Measurements from ENCODE around the gene CSGALNACT2. TPM values are rescaled to one million over a fixed set of nuclear protein-coding genes. Genes with fewer than 3 reads are reported as not detected.

CSGALNACT2 gene
- total and polyA plus RNA-seq, 2 donors, result 25.0 to 39.8 TPM

- no peak overlapping the region for H3K27ac ChIP-seq (ENCODE audit: low read depth)
- 94% methylated on average over 20 of the region's 20 CpGs for WGBS
- DNase-seq (ENCODE audit: extremely low spot score), result no peak
- H3K4me3 ChIP-seq (ENCODE audit: low read depth, low read length), result no peak overlapping the region
- H3K4me1 ChIP-seq (ENCODE audit: insufficient read depth), result no peaks in the 10 kb centered on the region
- no peaks in the 10 kb centered on the region for H3K36me3 ChIP-seq (ENCODE audit: insufficient read depth)
Measured at GRCh38 chr10:43205681-43206390, 67.6 kb downstream of the CSGALNACT2 start.

GRCh38 chr10:43206391-43207235, 68.4 kb downstream of the CSGALNACT2 start:
- Histone ChIP-seq H3K27ac (ENCODE audit: low read depth) (no peak overlapping the region), H3K4me3 (ENCODE audit: low read depth, low read length) (no peak overlapping the region), H3K4me1 (ENCODE audit: insufficient read depth) (no peaks in the 10 kb centered on the region), H3K36me3 (ENCODE audit: insufficient read depth) (no peaks in the 10 kb centered on the region)
- 94% methylated on average over 13 of the region's 13 CpGs for WGBS
- no peak for DNase-seq (ENCODE audit: extremely low spot score)

GRCh38 chr10:43208147-43209073, 70.2 kb downstream of the CSGALNACT2 start:
- H3K36me3 ChIP-seq (ENCODE audit: insufficient read depth), result no peaks in the 10 kb centered on the region
- H3K4me1 ChIP-seq (ENCODE audit: insufficient read depth), result no peaks in the 10 kb centered on the region
- no peak for DNase-seq (ENCODE audit: extremely low spot score)
- no peak overlapping the region for H3K4me3 ChIP-seq (ENCODE audit: low read depth, low read length)
- 82% methylated on average over 17 of the region's 17 CpGs for WGBS
- no peak overlapping the region for H3K27ac ChIP-seq (ENCODE audit: low read depth)

GRCh38 chr10:43209074-43209455, 70.8 kb downstream of the CSGALNACT2 start:
- no peak overlapping the region for H3K27ac ChIP-seq (ENCODE audit: low read depth)
- 92% methylated on average over 7 of the region's 7 CpGs for WGBS
- DNase-seq (ENCODE audit: extremely low spot score), result no peak

GRCh38 chr10:43209651-43210141, 71.5 kb downstream of the CSGALNACT2 start:
- no peak for DNase-seq (ENCODE audit: extremely low spot score)
- WGBS, result 95% methylated on average over 5 of the region's 5 CpGs

More at GRCh38 chr10:43209074-43209455, 70.8 kb downstream of the CSGALNACT2 start:
- Histone ChIP-seq H3K36me3 (ENCODE audit: insufficient read depth) (no peaks in the 10 kb centered on the region), H3K4me3 (ENCODE audit: low read depth, low read length) (no peak overlapping the region), H3K4me1 (ENCODE audit: insufficient read depth) (no peaks in the 10 kb centered on the region)

GRCh38 chr10:43210556-43210955, 72.3 kb downstream of the CSGALNACT2 start:
- no peak overlapping the region for H3K27ac ChIP-seq (ENCODE audit: low read depth)
- no peak for DNase-seq (ENCODE audit: extremely low spot score)
- WGBS, result 69% methylated on average over 6 of the region's 6 CpGs
- no peaks in the 10 kb centered on the region for H3K36me3 ChIP-seq (ENCODE audit: insufficient read depth)
- no peaks in the 10 kb centered on the region for H3K4me1 ChIP-seq (ENCODE audit: insufficient read depth)
- H3K4me3 ChIP-seq (ENCODE audit: low read depth, low read length), result no peak overlapping the region

More at GRCh38 chr10:43209651-43210141, 71.5 kb downstream of the CSGALNACT2 start:
- H3K4me1 ChIP-seq (ENCODE audit: insufficient read depth), result no peaks in the 10 kb centered on the region
- H3K36me3 ChIP-seq (ENCODE audit: insufficient read depth), result no peaks in the 10 kb centered on the region
- H3K27ac ChIP-seq (ENCODE audit: low read depth), result no peak overlapping the region
- H3K4me3 ChIP-seq (ENCODE audit: low read depth, low read length), result no peak overlapping the region

GRCh38 chr10:43211030-43211429, 72.8 kb downstream of the CSGALNACT2 start:
- Histone ChIP-seq H3K36me3 (ENCODE audit: insufficient read depth) (no peaks in the 10 kb centered on the region), H3K4me1 (ENCODE audit: insufficient read depth) (no peaks in the 10 kb centered on the region), H3K27ac (ENCODE audit: low read depth) (no peak overlapping the region), H3K4me3 (ENCODE audit: low read depth, low read length) (no peak overlapping the region)
- DNase-seq (ENCODE audit: extremely low spot score), result no peak
- WGBS, result 76% methylated on average over 6 of the region's 6 CpGs

GRCh38 chr10:43211431-43212042, 73.3 kb downstream of the CSGALNACT2 start:
- Histone ChIP-seq H3K4me1 (ENCODE audit: insufficient read depth) (no peaks in the 10 kb centered on the region), H3K27ac (ENCODE audit: low read depth) (no peak overlapping the region), H3K36me3 (ENCODE audit: insufficient read depth) (no peaks in the 10 kb centered on the region), H3K4me3 (ENCODE audit: low read depth, low read length) (no peak overlapping the region)
- WGBS, result 80% methylated on average over 8 of the region's 8 CpGs
- no peak for DNase-seq (ENCODE audit: extremely low spot score)

- WGBS, result 64% methylated on average over 13 of the region's 13 CpGs
- Histone ChIP-seq H3K27ac (ENCODE audit: low read depth) (no peak overlapping the region), H3K36me3 (ENCODE audit: insufficient read depth) (no peaks in the 10 kb centered on the region), H3K4me3 (ENCODE audit: low read depth, low read length) (no peak overlapping the region), H3K4me1 (ENCODE audit: insufficient read depth) (no peaks in the 10 kb centered on the region)
- DNase-seq (ENCODE audit: extremely low spot score), result no peak
Measured at GRCh38 chr10:43212043-43212721, 73.9 kb downstream of the CSGALNACT2 start.

- 84% methylated on average over 15 of the region's 15 CpGs for WGBS
- Histone ChIP-seq H3K4me3 (ENCODE audit: low read depth, low read length) (no peak overlapping the region), H3K27ac (ENCODE audit: low read depth) (no peak overlapping the region), H3K36me3 (ENCODE audit: insufficient read depth) (no peaks in the 10 kb centered on the region), H3K4me1 (ENCODE audit: insufficient read depth) (no peaks in the 10 kb centered on the region)
- DNase-seq (ENCODE audit: extremely low spot score), result no peak
Measured at GRCh38 chr10:43214071-43214955, 76.1 kb downstream of the CSGALNACT2 start.

GRCh38 chr10:43214956-43215561, 76.8 kb downstream of the CSGALNACT2 start:
- DNase-seq (ENCODE audit: extremely low spot score), result no peak
- Histone ChIP-seq H3K27ac (ENCODE audit: low read depth) (no peak overlapping the region), H3K4me3 (ENCODE audit: low read depth, low read length) (no peak overlapping the region), H3K36me3 (ENCODE audit: insufficient read depth) (no peaks in the 10 kb centered on the region), H3K4me1 (ENCODE audit: insufficient read depth) (no peaks in the 10 kb centered on the region)
- WGBS, result 65% methylated on average over 12 of the region's 12 CpGs
